Epithelial cell of proximal tubule (primary cell): ENCODE results near the gene ERC1. TPM values are rescaled to one million over a fixed set of nuclear protein-coding genes. Genes with fewer than 3 reads are reported as not detected.

Experiments used
- DNase-seq: peaks from one replicate; pipeline ENCODE4 v3.0.0-alpha.2; 2011; ENCODE audit warnings: low read depth
- H3K4me3 ChIP-seq: 2 replicates; pipeline ENCODE4 v1.5.1; 2011; ENCODE audit warnings: low read depth, mild to moderate bottlenecking, low read length
- CTCF ChIP-seq: conservative IDR thresholded peaks from 2 replicates; pipeline ENCODE4 v1.5.1; 2012; ENCODE audit warnings: low read depth, mild to moderate bottlenecking, low read length
- total RNA-seq: library from RNA; depleted of rRNA; stranded (reverse); fragments of >200 nt; gene quantifications from 2 replicates; pipeline ENCODE4 v1.2.3, GENCODE V29; 2015

The ERC1 gene
- total RNA-seq, 1 donor from 2014 or later: 16.5 TPM

DNA sequence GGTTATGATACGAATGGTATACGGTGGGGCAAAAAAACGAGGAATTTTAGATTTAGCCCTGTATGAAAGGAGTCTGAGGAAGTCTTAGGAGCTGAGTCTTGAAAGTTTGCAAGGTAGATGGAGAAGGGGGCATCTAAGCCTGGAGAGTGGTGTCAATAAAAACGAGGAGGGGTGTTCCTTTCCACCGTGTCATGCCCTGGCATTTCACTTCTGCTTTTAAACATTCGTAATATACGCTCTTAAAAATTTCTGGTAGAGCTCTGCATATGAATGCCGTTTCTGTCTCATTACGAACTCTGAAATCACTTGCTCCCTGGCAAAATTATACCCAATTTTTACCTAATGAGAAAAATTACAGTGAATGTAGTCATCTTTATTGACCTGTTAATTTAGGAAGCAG lies 170.2 kb downstream of the ERC1 start:
- TF ChIP-seq CTCF: no peak
- H3K4me3 ChIP-seq: no peak overlapping the region
- DNase-seq: no peak

DNA sequence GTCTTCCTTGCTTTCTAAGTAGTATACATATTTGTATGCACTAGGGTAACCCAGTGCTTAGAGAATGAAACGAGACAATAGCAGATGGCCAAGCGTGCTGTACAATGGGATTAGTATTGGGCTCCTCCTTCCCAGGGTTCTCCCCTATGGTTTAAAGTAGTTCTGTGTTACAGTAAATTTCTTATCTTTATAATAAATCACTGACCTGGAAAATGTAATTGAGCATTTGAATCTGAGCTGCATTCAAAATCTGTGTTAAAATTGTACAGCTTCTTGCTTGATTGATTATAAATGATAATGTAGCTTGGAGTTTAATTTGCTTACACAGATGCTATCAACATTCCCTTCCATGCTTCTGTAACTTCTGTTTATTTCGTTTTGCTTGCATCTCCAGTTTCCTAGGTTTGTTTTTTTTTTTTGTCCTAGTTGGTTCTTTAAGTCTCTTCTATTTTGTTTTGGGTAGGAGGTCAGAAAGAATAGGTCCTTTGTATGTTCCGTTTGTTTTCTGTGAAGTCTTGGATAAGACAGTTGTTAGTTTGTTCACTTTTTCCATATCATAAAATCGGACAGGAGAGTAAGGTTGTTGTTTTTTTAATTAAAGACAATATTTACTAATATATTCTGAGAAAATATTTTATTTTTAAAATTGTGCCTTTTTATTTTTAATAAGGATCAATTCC lies 171.2 kb downstream of the ERC1 start:
- H3K4me3 ChIP-seq: no peak overlapping the region
- DNase-seq: no peak
- TF ChIP-seq CTCF: no peak

DNA sequence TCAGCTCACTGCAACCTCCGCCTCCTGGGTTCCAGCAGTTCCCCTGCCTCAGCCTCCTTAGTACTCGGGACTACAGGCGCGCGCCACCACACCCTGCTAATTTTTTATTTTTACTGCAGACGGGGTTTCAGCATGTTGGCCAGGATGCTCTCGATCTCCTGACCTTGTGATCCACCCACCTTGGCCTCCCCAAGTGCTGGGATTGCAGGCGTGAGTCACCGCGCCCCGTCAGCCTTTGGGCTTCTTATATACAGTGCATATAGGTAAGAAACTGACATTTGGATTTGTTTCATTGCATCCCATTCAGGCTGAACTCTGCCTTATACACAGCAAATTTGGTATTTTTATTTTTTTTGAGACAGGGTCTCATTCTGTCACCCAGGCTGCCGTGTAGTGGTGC lies 176.8 kb downstream of the ERC1 start:
- TF ChIP-seq CTCF: no peak
- no peak for DNase-seq
- no peak overlapping the region for H3K4me3 ChIP-seq

DNA sequence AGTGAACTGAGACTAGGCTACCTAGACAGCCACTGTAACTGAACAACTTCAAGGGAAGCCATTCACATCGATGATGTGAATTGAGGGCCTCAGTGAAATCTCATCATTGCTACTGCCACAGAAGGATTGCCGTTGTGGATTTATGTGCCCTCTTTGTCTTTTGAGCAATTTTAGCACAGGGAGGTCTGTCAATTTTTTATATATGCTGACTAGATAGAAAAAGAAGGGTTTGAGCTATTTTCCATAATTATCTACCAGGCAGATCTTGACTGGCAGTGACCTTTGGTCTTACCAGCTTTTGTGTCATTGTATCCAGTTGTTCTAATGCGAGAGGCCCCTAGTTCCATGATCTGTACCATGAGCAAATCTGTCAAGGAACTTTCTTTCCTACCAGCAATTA lies 179.4 kb downstream of the ERC1 start:
- no peak overlapping the region for H3K4me3 ChIP-seq
- no peak for TF ChIP-seq CTCF
- DNase-seq: no peak

DNA sequence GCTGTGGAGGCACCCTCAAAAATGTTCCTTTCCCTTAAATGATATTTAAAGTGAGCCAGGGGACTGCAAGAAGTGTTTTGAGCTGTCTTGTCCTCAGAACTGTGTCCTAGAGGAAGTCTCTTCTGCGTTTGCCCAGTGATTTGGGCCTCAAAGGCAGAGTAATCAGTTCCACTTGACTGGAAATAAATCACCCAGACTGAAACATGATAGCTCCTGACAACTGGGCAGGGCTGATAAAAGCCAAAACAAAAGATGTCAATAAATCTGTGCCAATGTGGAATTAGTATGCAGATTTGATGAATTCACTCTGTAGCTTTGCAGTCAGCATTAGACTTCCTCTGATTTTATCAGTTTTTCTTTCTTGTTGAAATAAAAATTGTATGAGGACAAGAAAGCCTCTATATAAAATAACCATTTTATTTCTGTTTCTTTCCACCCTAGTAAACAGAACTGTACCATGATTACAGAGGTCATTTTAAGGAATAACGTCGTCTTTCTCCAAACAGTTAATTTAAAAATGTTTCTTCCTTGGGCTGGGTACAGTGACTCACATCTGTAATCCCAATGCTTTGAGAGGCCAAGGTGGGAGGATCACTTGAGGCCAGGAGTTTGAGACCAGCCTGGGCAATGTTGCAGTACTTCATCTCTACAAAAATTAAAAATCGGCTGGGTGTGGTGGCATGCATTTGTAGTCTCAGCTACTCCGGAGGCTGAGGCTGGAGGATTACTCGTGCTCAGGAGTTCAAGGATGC lies 180.8 kb downstream of the ERC1 start:
- no peak overlapping the region for H3K4me3 ChIP-seq
- DNase-seq: no peak
- TF ChIP-seq CTCF: no peak

DNA sequence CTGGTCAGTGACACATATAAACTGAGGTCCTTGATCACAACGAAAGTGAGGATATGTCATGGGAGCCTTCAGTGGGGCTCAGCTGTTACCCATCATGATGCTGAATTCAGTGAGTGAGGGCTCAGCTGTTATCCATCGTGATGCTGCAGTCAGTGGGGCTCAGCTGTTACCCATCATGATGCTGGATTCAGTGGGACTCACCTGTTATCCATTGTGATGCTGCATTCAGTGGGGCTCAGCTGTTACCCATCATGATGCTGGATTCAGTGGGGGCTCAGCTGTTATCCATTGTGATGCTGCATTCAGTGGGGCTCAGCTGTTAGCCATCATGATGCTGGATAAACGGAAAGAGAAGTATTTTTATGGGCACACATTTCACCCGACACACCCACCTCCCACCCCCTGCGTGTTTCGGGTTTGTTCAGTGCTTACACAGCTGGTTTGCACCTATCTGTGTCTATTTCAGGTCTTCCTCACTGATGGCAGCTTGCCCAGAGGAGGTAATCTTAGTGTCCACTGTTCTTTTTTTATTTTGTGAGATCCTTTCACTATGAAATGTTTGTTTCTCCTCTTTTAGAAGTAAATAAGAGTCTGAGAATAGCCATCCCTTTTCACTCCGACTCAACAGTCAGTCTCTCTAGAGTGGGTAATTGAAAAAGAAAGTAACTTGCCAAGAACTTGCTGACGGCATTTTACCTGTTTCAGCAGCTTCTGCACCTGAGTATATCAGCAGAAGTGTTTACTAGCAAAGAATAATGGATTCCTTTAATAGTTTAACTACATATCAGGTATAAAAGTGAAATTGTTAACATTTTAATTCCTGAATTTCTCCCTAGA lies 183.0 kb downstream of the ERC1 start:
- no peak overlapping the region for H3K4me3 ChIP-seq
- no peak for TF ChIP-seq CTCF
- DNase-seq: no peak
